NCI-H2227 treated with DMSO at 0.1 percent for 48 hours (cell line): Measurements from ENCODE around the gene GAN.

Experiments used
- DNase-seq: peaks from one replicate; lab custom pipeline; 2025; lab: John Stamatoyannopoulos, UW

The GAN gene

DNA sequence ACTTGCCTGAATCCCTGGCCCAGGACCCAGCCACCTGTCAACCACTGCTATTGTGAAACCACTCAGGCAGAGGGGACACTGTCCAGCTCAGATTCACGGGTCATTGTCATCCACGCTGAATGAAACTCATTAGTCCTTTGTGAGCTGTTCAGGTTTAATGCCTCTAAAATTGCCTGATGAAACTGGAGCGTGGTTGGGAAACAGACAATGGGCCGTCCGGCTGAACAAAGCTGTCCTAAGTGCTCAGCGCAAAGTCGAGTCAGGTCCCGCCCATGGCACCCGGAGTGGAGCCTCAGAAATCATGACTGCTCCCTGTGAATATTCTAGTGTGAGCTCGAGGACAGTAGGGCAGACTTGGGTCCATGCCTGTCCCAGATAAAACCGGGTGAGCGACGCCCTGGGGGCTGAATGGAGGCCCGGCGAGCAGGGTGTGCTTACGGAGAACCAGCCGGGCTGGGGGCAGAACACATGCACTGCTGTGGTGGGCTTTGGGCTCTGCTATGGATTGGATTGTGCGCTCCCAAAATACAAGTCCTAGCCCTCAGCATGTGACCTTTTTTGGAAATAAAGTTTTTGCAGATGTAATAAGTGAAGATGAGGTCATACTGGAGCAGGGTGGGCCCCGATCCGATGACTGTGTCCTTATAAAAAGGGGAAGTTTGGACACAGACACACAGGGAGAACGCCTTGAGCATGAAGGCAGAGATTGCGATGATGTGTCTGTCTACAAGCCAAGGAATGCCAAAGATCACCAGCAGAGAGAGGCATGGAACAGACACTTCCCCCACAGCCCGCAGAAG is 117.0 kb downstream of the GAN start:
- no peak for DNase-seq

DNA sequence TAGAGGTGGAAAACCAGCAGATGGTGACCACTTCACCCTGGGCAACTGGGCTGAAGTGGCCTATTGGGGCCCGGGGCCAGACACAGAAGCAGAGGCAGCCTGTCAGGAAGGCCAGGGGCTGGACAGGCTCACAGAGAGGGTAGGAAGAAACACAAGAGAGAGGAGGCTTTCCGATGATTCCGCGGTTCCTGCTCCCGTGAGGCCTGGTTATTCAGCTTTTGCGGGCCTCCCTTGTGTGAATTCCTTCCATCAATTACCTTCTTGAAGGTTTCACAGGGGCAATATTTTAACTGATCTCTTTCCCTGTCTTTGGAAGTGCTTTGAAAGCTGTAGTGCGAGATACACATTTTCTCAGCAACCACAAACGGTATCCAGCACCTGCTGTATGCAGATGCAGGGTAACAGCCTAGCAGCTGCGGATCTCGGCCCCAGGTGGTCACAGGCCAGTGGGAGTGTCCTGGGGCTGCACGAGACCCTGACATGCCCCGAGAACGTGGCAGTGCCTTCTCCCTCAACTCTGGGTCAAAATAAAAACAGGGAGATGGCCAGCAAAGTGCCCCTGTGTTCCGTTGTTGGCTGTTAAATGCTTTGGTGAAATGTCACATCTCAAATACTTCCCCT is 118.3 kb downstream of the GAN start:
- DNase-seq: no peak

DNA sequence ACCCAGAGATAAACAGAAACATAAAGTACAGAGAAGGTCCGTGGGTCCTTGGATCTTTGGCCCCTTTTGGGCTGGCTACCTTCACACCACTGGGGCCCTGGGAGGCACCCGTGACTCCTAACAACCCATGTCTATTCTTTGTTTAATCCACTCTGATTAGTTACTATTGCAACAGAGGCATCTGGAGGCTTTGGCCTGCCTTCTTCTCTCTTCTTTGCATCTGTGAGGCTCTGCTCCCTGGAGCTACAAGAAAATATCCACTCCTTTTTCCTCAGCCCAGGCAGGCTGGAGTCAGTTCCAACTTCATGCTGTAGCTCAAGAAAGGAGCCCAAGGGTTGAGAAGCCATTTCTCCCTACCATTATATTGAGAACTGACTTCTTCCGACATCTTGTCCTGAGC is 120.3 kb downstream of the GAN start:
- no peak for DNase-seq

DNA sequence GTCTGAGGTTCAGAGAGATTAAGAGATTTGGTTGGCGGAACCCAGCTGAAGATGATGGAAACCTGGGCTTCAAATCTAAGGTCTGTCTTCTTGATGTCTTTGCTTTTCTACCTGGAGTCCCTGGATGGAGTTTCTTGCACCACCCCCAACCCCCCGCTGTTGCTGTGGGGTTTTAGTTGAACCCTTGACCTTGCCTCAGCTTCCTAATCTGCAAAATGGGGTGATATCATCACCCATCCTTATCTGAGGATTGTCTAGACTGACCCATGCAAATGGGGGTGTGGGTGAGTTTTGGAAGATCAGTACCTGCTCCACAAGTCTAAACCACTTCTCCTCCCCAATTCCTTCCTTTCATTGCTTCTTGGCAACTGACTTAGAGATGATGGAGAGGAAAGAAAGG is 120.8 kb downstream of the GAN start:
- no peak for DNase-seq

DNA sequence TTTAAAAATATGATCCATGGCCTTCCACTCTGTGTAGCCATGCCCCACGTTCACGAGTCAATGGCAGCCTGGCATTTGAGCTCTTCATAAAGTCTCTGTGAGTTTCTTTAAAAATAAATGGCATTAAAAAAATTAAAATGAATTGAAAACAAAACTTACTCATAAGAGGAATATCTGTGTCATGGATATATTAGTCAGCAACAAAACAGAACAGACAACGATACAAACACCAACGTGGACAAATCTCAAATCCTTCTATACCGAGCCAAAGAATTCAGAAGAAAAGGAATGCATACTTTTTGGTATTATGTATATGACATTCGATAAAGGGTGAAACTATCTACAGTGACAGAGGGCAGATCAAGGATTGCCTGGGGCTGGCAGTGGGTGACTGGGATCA is 121.6 kb downstream of the GAN start:
- no peak for DNase-seq

DNA sequence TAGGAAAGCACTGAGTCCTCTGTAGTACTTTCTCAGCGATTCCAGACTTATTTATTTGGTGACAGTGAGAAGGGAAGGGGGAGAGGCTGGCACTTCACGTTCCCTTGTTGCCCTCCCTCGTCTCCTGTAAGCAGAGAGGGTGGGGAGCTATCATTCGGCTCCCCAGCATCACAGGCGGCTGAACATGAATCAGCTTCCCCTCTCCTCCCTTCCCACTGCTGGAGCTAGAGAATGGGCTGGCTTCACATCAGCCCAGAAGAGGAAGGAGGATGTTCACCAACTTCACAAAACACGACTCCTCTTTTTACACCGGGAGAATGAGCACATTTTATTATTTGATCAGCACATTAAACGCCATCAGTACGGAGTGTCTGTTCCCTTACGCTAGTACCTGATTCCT is 123.1 kb downstream of the GAN start:
- no peak for DNase-seq
